Right renal pelvis (tissue), 4 donors: ENCODE measurements around the gene ATP11A. TPM values are rescaled to one million over a fixed set of nuclear protein-coding genes. Genes with fewer than 3 reads are reported as not detected.

Source experiments
- DNase-seq, 4 donors: peaks; one replicate each; pipeline ENCODE4 v3.0.0-alpha.2; 2013; ENCODE audit warnings: low read depth in 4 of 4, low spot score in 3 of 4, missing footprints in 1 of 4
- polyA plus RNA-seq, 4 donors: library from polyadenylated mRNA; unstranded; fragments of 120-200 nt; gene quantifications; one replicate each; pipeline ENCODE4 v1.2.1, GENCODE V29; 2013; ENCODE audit not compliant: insufficient read length in 4 of 4

The ATP11A gene
- polyA plus RNA-seq, 4 donors, result 47.2 to 53.3 (median 48.0) TPM

GRCh38 chr13:112756081-112756480 lies 66.2 kb downstream of the ATP11A start:
- DNase-seq, result no peak

- no peak for DNase-seq
These were observed 66.7 kb downstream of the ATP11A start for GRCh38 chr13:112756511-112756966.

- DNase-seq, result no peak
These were observed 67.3 kb downstream of the ATP11A start for GRCh38 chr13:112756967-112757758.

GRCh38 chr13:112757759-112758086 lies 67.9 kb downstream of the ATP11A start:
- no peak for DNase-seq

GRCh38 chr13:112759053-112759452 lies 69.2 kb downstream of the ATP11A start:
- DNase-seq, result no peak

- DNase-seq, result no peak
These were observed 70.0 kb downstream of the ATP11A start for GRCh38 chr13:112759827-112760226.

- DNase-seq, result no peak
These were observed 70.6 kb downstream of the ATP11A start for GRCh38 chr13:112760435-112760834.

- DNase-seq, result no peak
These were observed 71.1 kb downstream of the ATP11A start for GRCh38 chr13:112760931-112761330.

GRCh38 chr13:112761701-112762689 lies 72.2 kb downstream of the ATP11A start:
- no peak for DNase-seq

- DNase-seq, result no peak
These were observed 72.8 kb downstream of the ATP11A start for GRCh38 chr13:112762690-112763080.

- no peak for DNase-seq
These were observed 74.2 kb downstream of the ATP11A start for GRCh38 chr13:112764028-112764427.

- DNase-seq, result no peak
These were observed 75.2 kb downstream of the ATP11A start for GRCh38 chr13:112764864-112765561.

GRCh38 chr13:112765731-112766130 lies 75.9 kb downstream of the ATP11A start:
- no peak for DNase-seq

GRCh38 chr13:112766336-112766735 lies 76.5 kb downstream of the ATP11A start:
- no peak for DNase-seq

GRCh38 chr13:112767506-112768471 lies 78.0 kb downstream of the ATP11A start:
- no peak for DNase-seq

- no peak for DNase-seq
These were observed 79.1 kb downstream of the ATP11A start for GRCh38 chr13:112768795-112769481.

GRCh38 chr13:112769615-112770014 lies 79.8 kb downstream of the ATP11A start:
- no peak for DNase-seq

GRCh38 chr13:112770504-112770903 lies 80.7 kb downstream of the ATP11A start:
- no peak for DNase-seq
